HFFc6 (cell line): ENCODE measurements around the gene MBTPS2. TPM values are rescaled to one million over a fixed set of nuclear protein-coding genes. Genes with fewer than 3 reads are reported as not detected.

Experiments
- DNase-seq: peaks from one replicate; pipeline ENCODE4 v3.0.0-alpha.2; 2018
- H3K27ac Mint-ChIP-seq: 2 replicates; pipeline ENCODE4 v1.8.0; 2020; ENCODE audit warnings: mild to moderate bottlenecking, mixed read lengths
- H3K27me3 Mint-ChIP-seq: 2 replicates; pipeline ENCODE4 v1.8.0; 2021; ENCODE audit warnings: mild to moderate bottlenecking, moderate library complexity, mixed read lengths; ENCODE audit not compliant: insufficient read depth
- H3K36me3 Mint-ChIP-seq: 2 replicates; pipeline ENCODE4 v1.8.0; 2021; ENCODE audit warnings: low read depth, mixed read lengths
- H3K4me1 Mint-ChIP-seq: 2 replicates; pipeline ENCODE4 v1.8.0; 2020; ENCODE audit warnings: low read depth, mixed read lengths
- H3K4me3 Mint-ChIP-seq: 2 replicates; pipeline ENCODE4 v1.8.0; 2020; ENCODE audit warnings: mild to moderate bottlenecking, moderate library complexity, mixed read lengths
- H3K9me3 Mint-ChIP-seq: 2 replicates; pipeline ENCODE4 v1.8.0; 2020; ENCODE audit warnings: mild to moderate bottlenecking, mixed read lengths
- total RNA-seq, 6 experiments: library from RNA; stranded (reverse); fragmentation: NEBNext Ultra II Directional; extraction: Animal tissue kit (Norgen Biotek cat#: 25700); gene quantifications; 2 replicates in 1 of 6; 3 replicates in 5 of 6; pipeline ENCODE4 v1.2.3, GENCODE V29; 2021
- TF ChIP-seq, protein P1 (sequence below): fragments of 200-600 bp; sonication (generic); IDR thresholded peaks from 2 replicates; pipeline ENCODE4 v1.5.0; 2021; ENCODE audit warnings: antibody characterized with exemption, mild to moderate bottlenecking

The MBTPS2 gene
- total RNA-seq, 6 experiments from 2014 or later, result 31.2 to 39.9 (median 34.0) TPM

DNA sequence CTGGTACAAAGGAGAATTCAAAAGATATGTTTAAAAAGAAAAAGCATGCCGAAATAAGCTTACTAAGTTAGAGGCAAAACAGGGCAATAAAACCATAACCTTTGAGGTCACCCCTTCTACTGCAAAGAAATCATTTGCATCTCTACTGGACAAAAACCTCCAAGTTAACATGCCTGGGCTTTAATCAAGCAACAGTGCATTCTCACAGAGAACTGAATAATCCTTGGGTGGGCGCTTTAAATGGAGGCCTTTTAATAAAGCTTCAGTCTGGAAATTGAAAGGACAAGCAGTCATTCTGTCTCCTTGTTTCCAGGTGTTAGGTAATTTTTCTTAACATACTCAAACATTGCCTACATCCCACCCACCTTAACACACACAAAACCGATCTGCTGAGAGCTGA, 66.5 kb downstream of the MBTPS2 start:
- H3K4me1 Mint-ChIP-seq, result no peaks in the 10 kb centered on the region
- no peaks in the 10 kb centered on the region for H3K27me3 Mint-ChIP-seq
- TF ChIP-seq, protein P1, sequence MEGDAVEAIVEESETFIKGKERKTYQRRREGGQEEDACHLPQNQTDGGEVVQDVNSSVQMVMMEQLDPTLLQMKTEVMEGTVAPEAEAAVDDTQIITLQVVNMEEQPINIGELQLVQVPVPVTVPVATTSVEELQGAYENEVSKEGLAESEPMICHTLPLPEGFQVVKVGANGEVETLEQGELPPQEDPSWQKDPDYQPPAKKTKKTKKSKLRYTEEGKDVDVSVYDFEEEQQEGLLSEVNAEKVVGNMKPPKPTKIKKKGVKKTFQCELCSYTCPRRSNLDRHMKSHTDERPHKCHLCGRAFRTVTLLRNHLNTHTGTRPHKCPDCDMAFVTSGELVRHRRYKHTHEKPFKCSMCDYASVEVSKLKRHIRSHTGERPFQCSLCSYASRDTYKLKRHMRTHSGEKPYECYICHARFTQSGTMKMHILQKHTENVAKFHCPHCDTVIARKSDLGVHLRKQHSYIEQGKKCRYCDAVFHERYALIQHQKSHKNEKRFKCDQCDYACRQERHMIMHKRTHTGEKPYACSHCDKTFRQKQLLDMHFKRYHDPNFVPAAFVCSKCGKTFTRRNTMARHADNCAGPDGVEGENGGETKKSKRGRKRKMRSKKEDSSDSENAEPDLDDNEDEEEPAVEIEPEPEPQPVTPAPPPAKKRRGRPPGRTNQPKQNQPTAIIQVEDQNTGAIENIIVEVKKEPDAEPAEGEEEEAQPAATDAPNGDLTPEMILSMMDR, result no peak
- H3K36me3 Mint-ChIP-seq, result no peaks in the 10 kb centered on the region
- H3K4me3 Mint-ChIP-seq, result no peak overlapping the region
- H3K9me3 Mint-ChIP-seq, result no peaks in the 10 kb centered on the region
- no peak overlapping the region for H3K27ac Mint-ChIP-seq
- DNase-seq, result no peak

DNA sequence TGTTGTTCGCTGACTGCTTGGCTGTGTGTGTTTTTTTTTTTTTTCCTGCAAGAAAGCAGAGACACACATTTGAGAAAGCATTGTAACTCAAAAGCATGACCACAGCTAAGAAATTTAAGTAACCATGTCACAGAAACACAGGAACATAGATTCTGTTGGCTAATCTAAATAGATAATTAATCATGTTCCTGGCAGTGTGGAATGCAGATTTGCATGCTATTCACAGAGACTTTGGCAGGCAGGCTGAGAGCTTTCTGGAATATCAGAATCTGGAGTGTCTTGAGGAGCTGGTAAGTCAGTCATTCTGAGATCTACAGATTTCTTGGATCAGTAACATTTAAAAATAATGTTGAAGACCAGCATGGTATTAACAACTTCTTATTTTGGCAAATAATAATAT, 67.8 kb downstream of the MBTPS2 start:
- TF ChIP-seq, protein P1, result no peak
- H3K27me3 Mint-ChIP-seq, result no peaks in the 10 kb centered on the region
- no peaks in the 10 kb centered on the region for H3K9me3 Mint-ChIP-seq
- no peak for DNase-seq
- H3K27ac Mint-ChIP-seq, result no peak overlapping the region
- H3K4me1 Mint-ChIP-seq, result no peaks in the 10 kb centered on the region
- no peaks in the 10 kb centered on the region for H3K36me3 Mint-ChIP-seq
- no peak overlapping the region for H3K4me3 Mint-ChIP-seq

DNA sequence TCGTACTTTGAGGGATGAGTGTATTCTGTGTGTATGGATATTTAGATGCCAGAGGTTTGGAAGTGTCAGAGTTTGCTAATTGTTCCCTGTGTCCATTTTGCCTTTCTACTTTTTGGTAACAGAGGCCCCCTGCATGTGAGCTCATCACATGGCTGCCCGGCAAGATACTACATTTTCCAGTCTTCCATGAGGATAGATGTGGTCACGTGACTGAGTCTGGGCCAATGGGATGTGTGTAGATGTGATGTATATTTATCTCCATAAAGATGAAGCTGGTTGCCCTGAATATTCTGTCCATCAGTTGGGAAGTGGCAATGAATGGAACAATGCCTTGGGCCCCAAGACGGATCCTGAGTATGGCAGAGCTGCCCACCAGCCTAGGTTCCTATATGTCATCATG, 72.1 kb downstream of the MBTPS2 start:
- Mint-ChIP-seq H3K27me3 (no peaks in the 10 kb centered on the region), H3K9me3 (no peaks in the 10 kb centered on the region), H3K4me3 (no peak overlapping the region), H3K27ac (no peak overlapping the region), H3K4me1 (no peaks in the 10 kb centered on the region), H3K36me3 (no peaks in the 10 kb centered on the region)
- TF ChIP-seq, protein P1, result no peak
- DNase-seq, result no peak

DNA sequence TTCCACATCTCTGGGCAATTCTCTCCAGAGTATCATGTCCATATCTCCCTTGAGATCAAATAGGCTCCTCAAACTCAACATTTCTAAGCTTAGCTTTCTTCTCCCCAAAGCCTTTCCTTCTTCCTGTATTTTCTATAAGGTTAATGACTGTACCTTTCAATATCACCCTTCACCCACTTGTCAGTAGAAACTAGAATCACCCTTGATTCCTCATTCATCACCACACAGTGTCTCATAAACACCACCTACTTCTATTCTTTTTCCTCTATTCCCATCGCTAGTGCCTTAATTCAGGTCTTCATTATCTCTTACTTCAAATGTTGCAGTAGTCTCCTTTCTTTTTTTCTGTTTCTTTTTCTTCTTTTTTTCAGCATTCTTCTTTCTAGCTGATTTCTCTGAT, 72.8 kb downstream of the MBTPS2 start:
- TF ChIP-seq, protein P1, result no peak
- Mint-ChIP-seq H3K27ac (no peak overlapping the region), H3K9me3 (no peaks in the 10 kb centered on the region), H3K36me3 (no peaks in the 10 kb centered on the region), H3K4me1 (no peaks in the 10 kb centered on the region), H3K4me3 (no peak overlapping the region), H3K27me3 (no peaks in the 10 kb centered on the region)
- DNase-seq, result no peak

DNA sequence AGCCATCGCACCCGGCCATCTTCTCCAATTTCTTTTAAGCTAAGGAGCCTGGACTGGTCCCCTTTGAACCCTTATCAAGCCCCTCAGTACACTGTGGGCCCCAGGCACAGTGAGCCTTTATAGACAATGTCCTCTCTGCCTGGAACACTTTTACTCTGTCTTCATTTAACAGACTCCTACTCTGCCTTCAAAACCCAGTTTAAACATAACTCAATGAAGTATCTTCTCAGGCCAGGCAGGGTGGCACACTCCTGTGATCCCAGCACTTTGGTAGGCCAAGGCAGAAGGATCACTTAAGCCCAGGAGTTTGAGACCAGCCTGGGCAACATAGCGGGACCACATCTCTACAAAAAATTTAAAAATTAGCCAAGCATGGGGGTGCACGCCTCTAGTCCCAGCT, 73.6 kb downstream of the MBTPS2 start:
- DNase-seq, result no peak
- Mint-ChIP-seq H3K27me3 (no peaks in the 10 kb centered on the region), H3K27ac (no peak overlapping the region), H3K4me1 (no peaks in the 10 kb centered on the region), H3K9me3 (no peaks in the 10 kb centered on the region), H3K36me3 (no peaks in the 10 kb centered on the region), H3K4me3 (no peak overlapping the region)
- TF ChIP-seq, protein P1, result no peak

DNA sequence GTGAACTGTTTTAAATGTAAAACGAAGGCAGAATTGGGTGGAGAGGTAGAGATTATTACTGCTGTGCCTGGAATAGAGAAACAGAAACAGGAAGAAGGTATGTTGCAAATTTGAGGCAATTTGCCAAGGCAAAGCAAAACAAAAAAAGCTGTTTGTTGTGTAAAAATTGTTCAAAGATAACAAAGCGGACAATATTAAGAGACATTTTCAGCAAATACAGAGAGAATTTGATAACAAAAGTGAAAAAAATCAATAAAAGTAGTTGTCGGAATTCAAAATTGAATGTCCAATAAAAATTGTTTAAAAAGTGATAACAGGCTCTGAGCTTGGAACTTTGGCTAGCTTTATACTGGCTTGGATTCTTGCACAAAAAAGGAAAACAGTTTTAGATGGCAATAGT, 86.7 kb downstream of the MBTPS2 start:
- peaks cover 17% of the 10 kb centered on the region for H3K36me3 Mint-ChIP-seq
- H3K27me3 Mint-ChIP-seq, result no peaks in the 10 kb centered on the region
- H3K27ac Mint-ChIP-seq, result peak overlapping the region; percentile 59; the same call in 1 of the 2 replicates
- no peak overlapping the region for H3K4me3 Mint-ChIP-seq
- TF ChIP-seq, protein P1, result no peak
- H3K4me1 Mint-ChIP-seq, result peaks cover 44% of the 10 kb centered on the region
- no peak for DNase-seq
- H3K9me3 Mint-ChIP-seq, result no peaks in the 10 kb centered on the region
